ENCODE measurements around the gene ALDH6A1. TPM values are rescaled to one million over a fixed set of nuclear protein-coding genes. Genes with fewer than 3 reads are reported as not detected.
"Not testable (repeated sequence)": the region's sequence is repeated elsewhere in the genome, so short reads cannot be mapped to it uniquely, and the experiment has no call there.

ALDH6A1 gene
- 10 to 100 TPM; 12.3 to 27.2 TPM for total RNA-seq

DNA sequence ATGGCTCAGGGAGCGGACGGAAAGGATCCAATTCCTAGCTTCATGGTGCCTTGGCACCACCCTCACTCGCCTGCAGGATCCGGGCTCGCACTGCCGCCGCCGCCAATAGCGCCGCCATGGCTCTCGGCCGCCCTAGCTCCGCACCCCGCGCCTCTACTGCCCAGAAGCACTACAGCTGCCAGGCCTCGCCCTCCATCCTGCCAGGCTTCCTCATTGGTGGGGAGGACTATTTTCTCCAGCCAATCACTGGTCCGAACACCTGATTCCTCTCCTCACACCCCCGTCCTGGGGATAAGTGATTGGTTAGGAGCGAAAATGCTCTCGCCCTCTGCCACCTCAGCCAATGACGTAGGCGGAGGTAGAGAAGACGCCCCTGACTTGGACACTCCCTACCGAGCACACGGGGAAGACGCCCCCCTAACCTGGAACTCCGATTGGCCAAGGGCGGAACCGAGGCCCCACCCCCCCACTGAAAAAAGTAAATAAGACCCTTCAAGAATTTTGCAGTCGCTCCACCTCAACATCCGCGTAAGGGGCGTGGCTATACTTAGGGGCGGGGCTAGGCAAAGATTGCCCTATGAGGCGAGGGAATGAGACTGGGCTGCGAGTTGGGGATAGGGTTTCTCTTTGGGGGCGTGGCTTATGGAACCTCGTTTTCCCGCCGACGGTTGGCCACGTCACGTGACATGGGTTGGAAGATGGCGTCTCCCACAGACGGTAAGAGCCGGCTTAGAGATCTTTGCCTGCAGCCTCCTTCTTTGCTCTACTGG lies at the start of gene ALDH6A1, which contains the start of gene LIN52:
TSS of gene ALDH6A1 (minus strand) at position 177 of the 770 bp plus-strand sequence. CDS start at position 118, 59 bp downstream.
TSS of gene LIN52 (plus strand) at position 680 of the 770 bp plus-strand sequence. CDS start at position 699, 19 bp downstream.
- H3K4me1 Mint-ChIP-seq, result peaks cover 26% of the 10 kb centered on the region
- peaks cover 19% of the 10 kb centered on the region for H3K36me3 Mint-ChIP-seq (ENCODE audit: low read depth)
- ATAC-seq (replicated peaks), result peak; percentile 90
- peak within 1 kb of the TSS; percentile 98 for H3K4me3 Mint-ChIP-seq
- H3K27me3 Mint-ChIP-seq, result no peaks in the 10 kb centered on the region
- H3K9me3 Mint-ChIP-seq, result no peaks in the 10 kb centered on the region
- peak within 1 kb of the TSS; percentile 99 for H3K27ac Mint-ChIP-seq

DNA sequence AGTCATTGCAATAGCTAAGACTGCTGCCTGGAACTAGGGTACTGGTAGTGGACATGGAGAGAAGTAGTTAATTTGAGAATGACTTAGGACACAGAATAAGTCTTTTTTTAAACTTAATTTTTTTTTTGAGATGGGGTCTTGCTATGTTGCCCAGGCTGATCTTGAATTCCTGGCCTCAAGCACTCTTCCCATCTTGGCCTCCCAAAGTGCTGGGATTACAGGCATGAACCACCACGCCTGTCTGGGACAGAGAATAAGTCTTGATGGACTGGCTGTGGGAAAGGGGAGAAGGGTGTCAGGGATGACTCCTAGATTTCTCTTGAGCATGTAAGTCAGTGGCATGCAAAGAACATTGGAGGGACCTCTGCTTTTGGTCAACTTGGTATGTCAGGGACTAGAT lies 43.4 kb upstream of the ALDH6A1 start:
- H3K9me3 Mint-ChIP-seq, result no peaks in the 10 kb centered on the region
- no peak overlapping the region for H3K27ac Mint-ChIP-seq
- no peaks in the 10 kb centered on the region for H3K36me3 Mint-ChIP-seq (ENCODE audit: low read depth)
- no peak overlapping the region for H3K4me3 Mint-ChIP-seq
- no peaks in the 10 kb centered on the region for H3K27me3 Mint-ChIP-seq
- ATAC-seq (replicated peaks), result no peak
- no peaks in the 10 kb centered on the region for H3K4me1 Mint-ChIP-seq

DNA sequence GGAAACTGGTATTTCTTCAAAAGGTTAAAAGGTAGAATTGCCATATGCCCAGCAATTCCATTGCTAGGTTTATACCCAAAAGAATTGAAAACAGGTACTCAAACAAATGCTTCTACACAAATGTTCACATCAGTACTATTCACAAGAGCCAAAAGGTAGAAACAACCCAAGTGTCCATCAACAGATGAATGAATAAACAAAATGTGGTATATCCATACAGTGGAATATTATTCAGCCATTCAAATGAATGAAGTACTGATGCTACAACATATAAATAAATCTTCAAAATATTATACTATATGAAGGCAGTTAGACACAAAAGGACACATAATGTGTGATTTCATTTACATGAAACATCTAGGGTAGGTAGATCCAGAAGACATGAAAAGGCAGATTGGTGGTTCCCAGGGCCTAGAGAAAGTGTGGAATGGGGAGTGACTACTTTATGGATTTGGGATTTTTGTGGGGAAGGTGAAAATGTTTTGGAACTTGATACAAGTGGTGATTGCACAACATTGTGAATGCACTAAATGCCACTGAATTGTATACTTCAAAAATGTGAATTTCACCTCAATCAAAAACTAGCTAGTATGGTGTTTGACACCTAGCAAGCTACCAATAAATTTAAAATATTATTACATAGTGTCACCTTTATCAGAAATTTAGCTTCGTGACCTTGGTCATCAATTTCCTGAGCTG lies 42.2 kb upstream of the ALDH6A1 start:
- H3K36me3 Mint-ChIP-seq (ENCODE audit: low read depth), result peaks cover 5% of the 10 kb centered on the region
- no peak overlapping the region for H3K27ac Mint-ChIP-seq
- H3K4me1 Mint-ChIP-seq, result no peaks in the 10 kb centered on the region
- ATAC-seq (replicated peaks), result no peak
- no peaks in the 10 kb centered on the region for H3K9me3 Mint-ChIP-seq
- no peaks in the 10 kb centered on the region for H3K27me3 Mint-ChIP-seq
- H3K4me3 Mint-ChIP-seq, result no peak overlapping the region

DNA sequence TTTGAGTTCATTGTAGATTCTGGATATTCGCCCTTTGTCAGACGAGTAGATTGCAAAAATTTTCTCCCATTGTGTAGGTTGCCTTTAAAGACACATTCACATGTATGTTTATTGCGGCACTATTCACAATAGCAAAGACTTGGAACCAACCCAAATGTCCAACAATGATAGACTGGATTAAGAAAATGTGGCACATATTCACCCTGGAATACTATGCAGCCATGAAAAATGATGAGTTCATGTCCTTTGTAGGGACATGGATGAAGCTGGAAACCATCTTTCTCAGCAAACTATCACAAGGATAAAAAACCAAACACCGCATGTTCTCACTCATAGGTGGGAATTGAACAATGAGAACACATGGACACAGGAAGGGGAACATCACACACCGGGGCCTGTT lies 41.2 kb upstream of the ALDH6A1 start:
- H3K4me3 Mint-ChIP-seq; H3K27ac Mint-ChIP-seq; H3K27me3 Mint-ChIP-seq; ATAC-seq (replicated peaks); H3K4me1 Mint-ChIP-seq; H3K9me3 Mint-ChIP-seq: not testable (repeated sequence)
- H3K36me3 Mint-ChIP-seq (ENCODE audit: low read depth), result peaks cover 15% of the 10 kb centered on the region

DNA sequence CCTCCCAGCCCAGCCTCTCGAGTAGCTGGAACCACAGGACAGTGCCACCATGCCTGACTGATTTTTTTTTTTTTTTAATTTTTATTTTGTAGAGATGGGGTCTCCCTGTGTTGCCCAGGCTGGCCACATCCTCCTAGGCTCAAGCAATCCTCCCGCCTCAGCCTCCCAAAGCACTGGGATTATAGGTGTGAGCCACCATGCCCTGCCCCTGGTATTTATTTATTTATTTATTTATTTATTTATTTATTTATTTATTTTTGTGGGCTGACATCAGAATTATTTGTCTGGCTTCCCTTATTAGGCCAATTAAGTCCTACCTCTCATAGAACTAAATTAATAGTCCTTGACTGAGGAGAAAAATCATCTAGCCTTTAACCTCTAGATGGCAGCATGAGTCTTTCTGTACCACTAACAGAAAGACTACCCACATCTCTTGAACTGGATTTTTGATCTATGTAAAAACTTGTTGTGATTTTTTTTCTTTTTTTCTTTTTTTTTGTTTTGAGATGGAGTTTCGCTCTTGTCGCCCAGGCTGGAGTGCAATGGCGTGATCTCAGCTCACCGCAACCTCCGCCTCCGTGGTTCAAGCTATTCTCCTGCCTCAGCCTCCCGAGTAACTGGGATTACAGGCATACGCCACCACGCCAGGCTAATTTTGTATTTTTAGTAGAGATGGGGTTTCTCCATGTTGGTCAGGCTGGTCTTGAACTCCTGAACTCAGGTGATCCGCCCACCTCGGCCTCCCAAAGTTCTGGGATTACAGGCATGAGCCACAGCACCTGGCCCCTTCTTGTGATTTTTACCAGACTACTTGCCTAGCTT lies 27.4 kb upstream of the ALDH6A1 start:
- not testable (repeated sequence) for H3K4me1 Mint-ChIP-seq, H3K4me3 Mint-ChIP-seq, H3K27ac Mint-ChIP-seq, H3K9me3 Mint-ChIP-seq, H3K27me3 Mint-ChIP-seq
- peaks cover 37% of the 10 kb centered on the region for H3K36me3 Mint-ChIP-seq (ENCODE audit: low read depth)
- ATAC-seq (replicated peaks), result peak; percentile 59

DNA sequence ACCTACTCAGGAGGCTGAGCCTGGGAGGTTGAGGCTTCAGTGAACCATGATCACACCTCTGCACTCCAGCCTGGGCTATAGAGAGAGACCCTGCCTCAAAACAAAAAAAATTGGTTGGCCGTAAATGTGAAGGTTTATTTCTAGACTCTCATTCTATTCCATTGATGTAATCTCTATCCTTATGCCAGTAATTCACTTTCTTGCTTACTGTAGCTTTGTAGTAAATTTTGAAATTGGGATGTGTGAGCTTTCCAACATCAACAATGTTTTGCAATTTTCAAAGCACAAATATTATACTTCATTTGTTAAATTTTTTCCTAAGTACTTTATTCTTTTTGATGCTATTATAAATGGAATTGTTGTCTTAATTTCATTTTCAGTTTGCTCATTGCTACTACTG lies 25.1 kb upstream of the ALDH6A1 start:
- H3K4me3 Mint-ChIP-seq, result no peak overlapping the region
- no peak overlapping the region for H3K27ac Mint-ChIP-seq
- H3K9me3 Mint-ChIP-seq, result no peaks in the 10 kb centered on the region
- H3K36me3 Mint-ChIP-seq (ENCODE audit: low read depth), result peaks cover 57% of the 10 kb centered on the region
- H3K4me1 Mint-ChIP-seq, result no peaks in the 10 kb centered on the region
- no peaks in the 10 kb centered on the region for H3K27me3 Mint-ChIP-seq
- ATAC-seq (replicated peaks), result no peak

DNA sequence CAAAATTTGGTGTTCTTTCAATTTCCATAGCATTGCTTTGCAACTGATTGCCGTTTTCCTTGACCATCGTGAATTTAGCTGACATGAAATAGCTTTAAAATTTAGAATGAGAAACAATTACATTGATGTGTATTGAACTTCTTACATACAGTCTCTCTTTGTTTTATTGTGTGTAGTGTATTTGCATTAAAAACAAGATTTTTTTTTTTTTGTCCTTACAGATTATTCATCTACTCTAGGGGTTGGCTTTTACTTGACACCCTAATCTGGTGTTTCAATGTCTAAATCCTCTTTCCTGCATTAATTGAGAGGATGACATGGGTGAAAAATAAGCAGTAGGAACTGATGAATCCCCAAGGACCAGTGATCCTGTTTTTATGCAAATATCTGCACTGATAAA lies 21.1 kb upstream of the ALDH6A1 start:
- H3K36me3 Mint-ChIP-seq (ENCODE audit: low read depth), result peaks cover 70% of the 10 kb centered on the region
- H3K27me3 Mint-ChIP-seq, result no peaks in the 10 kb centered on the region
- H3K27ac Mint-ChIP-seq, result no peak overlapping the region
- H3K4me1 Mint-ChIP-seq, result no peaks in the 10 kb centered on the region
- ATAC-seq (replicated peaks), result no peak
- no peak overlapping the region for H3K4me3 Mint-ChIP-seq
- no peaks in the 10 kb centered on the region for H3K9me3 Mint-ChIP-seq

DNA sequence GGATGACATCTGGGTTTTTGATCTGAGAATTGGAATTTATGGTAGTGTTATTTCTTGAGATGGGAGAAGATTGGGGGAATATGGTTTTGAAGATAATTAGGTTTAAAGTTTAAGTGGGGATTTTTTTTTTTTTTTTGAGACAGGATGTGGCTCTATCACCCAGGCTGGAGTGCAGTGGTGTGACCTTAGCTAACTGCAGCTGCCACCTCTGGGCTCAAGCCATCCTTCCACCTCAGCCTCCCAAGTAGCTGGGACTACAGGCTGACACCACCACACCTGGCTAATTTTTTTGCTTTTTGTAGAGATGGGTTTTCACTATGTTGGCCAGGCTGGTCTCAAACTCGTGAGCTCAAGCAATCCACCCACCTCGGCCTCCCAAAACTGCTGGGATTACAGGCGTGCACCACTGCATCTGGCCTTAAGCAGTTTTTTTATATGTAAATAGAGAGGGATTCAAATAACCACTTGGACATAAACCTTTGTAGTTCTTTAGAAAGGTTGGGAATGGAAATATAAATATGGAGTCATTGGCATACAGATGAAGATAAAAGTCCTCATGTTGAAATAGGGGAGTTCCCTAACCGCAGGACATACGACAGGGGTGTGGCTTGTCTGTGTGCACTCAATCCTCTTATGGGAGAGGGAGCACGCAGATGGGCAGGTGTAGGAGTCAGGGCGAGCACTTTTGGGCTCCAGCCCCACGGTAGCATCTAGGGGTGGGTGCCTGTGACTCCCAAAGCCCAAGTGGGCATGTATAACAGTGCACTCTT lies 5.2 kb upstream of the ALDH6A1 start:
- Mint-ChIP-seq H3K4me3 (peak overlapping the region; percentile 1), H3K36me3 (ENCODE audit: low read depth) (peaks cover 45% of the 10 kb centered on the region), H3K27me3 (no peaks in the 10 kb centered on the region), H3K4me1 (peaks cover 21% of the 10 kb centered on the region), H3K27ac (peak overlapping the region; percentile 44), H3K9me3 (no peaks in the 10 kb centered on the region)
- ATAC-seq (replicated peaks), result no peak

DNA sequence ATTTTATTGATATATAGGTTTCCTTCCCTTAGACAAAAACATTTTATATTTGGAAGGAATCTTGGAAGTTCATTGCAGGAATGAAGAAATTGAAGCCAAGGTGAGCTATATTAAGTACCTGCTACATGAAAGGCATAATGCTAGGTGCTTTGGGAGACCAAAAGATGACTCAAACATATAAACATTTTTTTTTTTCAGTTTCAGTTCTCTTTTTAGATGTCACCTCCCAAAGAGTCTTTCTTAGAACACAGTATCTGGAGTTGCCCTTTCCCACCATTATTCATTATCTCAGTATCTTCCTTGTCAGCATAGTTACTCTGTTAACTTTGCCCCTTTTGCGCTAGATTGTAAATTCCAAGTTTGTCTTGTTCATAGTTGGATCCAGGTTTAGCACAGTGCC lies 1.6 kb upstream of the ALDH6A1 start:
- peak; percentile 24 for ATAC-seq (replicated peaks)

DNA sequence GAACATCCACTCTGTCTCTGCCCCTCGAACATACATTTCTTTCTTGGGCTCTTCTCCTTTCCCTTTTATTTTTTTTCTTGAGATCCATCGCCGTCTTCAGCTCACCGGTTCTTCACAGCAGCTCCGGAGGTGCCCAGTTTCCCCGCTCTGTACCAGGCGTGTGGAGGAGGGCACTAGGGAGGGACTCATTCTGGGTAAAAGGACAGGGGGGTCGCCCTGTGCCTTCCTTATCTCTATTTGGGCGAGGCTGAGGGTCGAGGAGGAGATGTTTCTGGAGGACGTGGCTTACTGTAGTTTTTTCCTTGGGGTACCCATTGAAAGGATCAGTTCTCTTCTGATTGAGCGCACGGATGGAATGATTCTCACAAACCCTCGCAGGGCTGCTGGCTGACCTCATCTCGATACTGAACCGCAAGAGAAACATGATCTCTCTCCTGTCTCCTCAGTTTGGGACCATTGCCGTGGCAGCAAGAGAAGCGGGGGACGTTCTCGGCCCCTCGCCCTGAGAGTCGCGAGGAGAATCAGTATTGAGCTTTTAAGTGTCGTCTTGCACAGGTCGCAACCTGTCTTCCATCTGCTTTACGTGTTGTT lies 889 bp upstream of the ALDH6A1 start:
- Mint-ChIP-seq H3K36me3 (ENCODE audit: low read depth) (peaks cover 19% of the 10 kb centered on the region), H3K9me3 (no peaks in the 10 kb centered on the region), H3K27ac (peak overlapping the region; percentile 99), H3K4me1 (peaks cover 26% of the 10 kb centered on the region), H3K4me3 (peak overlapping the region; percentile 98), H3K27me3 (no peaks in the 10 kb centered on the region)
- peak; percentile 32 for ATAC-seq (replicated peaks)

More for the DNA sequence above, 1.6 kb upstream of the ALDH6A1 start:
- H3K36me3 Mint-ChIP-seq (ENCODE audit: low read depth), result peaks cover 23% of the 10 kb centered on the region
- H3K4me1 Mint-ChIP-seq, result peaks cover 26% of the 10 kb centered on the region
- no peaks in the 10 kb centered on the region for H3K27me3 Mint-ChIP-seq
- H3K27ac Mint-ChIP-seq, result peak overlapping the region; percentile 99
- H3K9me3 Mint-ChIP-seq, result no peaks in the 10 kb centered on the region
- peak overlapping the region; percentile 98 for H3K4me3 Mint-ChIP-seq

DNA sequence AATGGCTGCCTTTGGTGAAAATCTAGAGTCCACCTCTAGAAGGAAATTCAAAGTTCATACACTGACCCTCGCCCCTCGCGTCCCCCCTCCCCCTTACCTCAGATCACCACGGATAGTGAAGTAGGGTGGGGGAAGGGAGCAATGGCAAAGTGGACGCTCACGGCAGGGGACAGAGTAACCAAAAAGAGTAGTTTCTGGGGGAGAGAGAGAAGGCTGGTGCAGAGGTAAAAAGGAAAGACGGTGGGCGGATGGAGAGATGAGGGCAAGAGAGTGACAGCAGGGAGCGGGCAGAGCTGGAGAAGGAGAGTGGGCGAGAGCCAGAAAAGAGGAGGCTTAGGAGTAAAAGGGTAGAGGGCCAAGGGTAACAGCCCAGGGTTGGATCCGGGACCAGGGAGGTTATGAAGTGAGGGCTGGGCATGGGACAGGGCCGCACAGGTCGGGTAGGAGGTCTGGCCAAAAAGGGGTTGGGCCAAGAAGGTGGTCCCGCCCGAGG lies 423 bp downstream of the ALDH6A1 start:
- no peaks in the 10 kb centered on the region for H3K9me3 Mint-ChIP-seq
- no peaks in the 10 kb centered on the region for H3K27me3 Mint-ChIP-seq
- H3K4me1 Mint-ChIP-seq, result peaks cover 20% of the 10 kb centered on the region
- peaks cover 19% of the 10 kb centered on the region for H3K36me3 Mint-ChIP-seq (ENCODE audit: low read depth)
- peak; percentile 1 for ATAC-seq (replicated peaks)
- H3K4me3 Mint-ChIP-seq, result peak overlapping the region; percentile 98
- peak overlapping the region; percentile 99 for H3K27ac Mint-ChIP-seq

DNA sequence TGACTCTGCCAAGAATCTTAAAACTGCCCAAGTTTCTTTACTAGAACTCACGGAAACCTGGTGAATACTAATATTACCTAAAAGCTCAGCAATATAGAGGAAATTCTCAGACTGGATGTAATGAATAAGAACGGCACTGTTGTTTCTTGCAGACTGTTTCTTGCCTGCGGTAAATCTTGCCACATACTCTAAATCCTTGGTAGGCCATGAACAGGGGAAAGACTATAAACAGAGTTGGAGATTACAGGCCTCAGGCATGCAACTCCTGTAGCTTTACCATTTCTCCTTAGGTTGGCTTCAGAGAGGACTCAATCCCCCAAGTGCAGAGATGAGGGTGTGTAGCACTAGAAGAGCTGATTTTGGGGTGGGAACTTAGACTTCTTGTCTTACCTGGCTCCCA lies 1.1 kb downstream of the ALDH6A1 start:
- Mint-ChIP-seq H3K36me3 (ENCODE audit: low read depth) (peaks cover 19% of the 10 kb centered on the region), H3K9me3 (no peaks in the 10 kb centered on the region), H3K27me3 (no peaks in the 10 kb centered on the region), H3K27ac (no peak overlapping the region), H3K4me3 (peak overlapping the region; percentile 98), H3K4me1 (peaks cover 16% of the 10 kb centered on the region)
- ATAC-seq (replicated peaks), result no peak

DNA sequence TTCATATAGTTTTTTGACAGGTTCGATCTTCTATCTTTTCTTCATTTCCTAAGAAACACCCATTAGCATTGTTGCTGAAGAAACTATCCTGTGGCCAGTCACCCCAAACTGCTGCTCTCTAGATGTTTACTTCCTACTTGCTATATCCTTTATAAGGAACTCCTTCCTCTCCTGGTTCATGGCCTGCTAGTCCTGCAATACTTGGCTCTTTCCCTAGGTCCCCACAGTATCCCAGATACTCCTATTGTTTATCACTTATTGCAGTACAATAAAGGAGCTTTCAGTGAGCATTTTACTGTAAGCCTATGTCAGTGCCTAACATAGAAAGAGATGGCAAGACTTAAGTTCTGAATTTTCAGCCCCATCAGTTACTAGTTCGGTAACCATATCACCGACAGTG lies 2.8 kb downstream of the ALDH6A1 start:
- Mint-ChIP-seq H3K4me3 (no peak overlapping the region), H3K27ac (no peak overlapping the region), H3K27me3 (no peaks in the 10 kb centered on the region), H3K4me1 (peaks cover 16% of the 10 kb centered on the region), H3K36me3 (ENCODE audit: low read depth) (peaks cover 19% of the 10 kb centered on the region), H3K9me3 (no peaks in the 10 kb centered on the region)
- ATAC-seq (replicated peaks), result no peak
